Activated naive CD4-positive, alpha-beta T cell treated with Interleukin-2 at 50 U/mL for 16 hours (primary cell): Measurements from ENCODE around the gene ATF5.
A peak's percentile ranks its signal among the peaks of the same experiment; 100 is the strongest.

Source experiments
- DNase-seq: peaks from one replicate; pipeline ENCODE4 v3.0.0-alpha.2; 2020

The ATF5 gene, protein sequence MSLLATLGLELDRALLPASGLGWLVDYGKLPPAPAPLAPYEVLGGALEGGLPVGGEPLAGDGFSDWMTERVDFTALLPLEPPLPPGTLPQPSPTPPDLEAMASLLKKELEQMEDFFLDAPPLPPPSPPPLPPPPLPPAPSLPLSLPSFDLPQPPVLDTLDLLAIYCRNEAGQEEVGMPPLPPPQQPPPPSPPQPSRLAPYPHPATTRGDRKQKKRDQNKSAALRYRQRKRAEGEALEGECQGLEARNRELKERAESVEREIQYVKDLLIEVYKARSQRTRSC

DNA sequence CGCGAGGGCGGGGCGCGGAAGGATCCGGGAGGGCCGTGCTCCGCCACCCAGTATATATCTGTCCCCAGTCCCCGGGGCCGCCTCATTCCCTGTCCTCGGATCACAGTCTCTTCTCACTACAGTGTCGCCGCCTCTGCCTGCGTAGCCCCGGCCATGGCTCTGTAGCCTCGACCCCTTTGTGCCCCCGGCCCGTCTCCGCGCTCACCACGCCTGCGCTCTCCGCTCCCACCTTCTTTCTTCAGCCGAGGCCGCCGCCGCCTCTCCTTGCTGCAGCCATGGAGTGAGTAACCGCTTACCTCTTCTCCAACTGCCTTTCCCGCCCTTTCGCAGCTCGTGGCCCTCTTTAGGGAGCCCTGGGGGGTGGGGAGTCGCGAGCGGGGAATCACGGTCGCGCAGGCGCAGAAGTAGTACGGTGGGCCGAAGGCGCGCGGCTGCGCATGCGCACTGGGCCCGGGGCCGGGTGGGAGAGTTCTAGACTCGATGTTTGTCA is at the start of gene ATF5, which contains the start of gene NUP62:
Gene ATF5 (plus strand): TSS at position 85 of the 490 bp plus-strand sequence. CDS start 1,646 bp downstream, outside the sequence.
Gene NUP62 (minus strand): TSS at position 384 of the 490 bp plus-strand sequence. CDS start 19,697 bp downstream, outside the sequence.
- DNase-seq = peak; percentile 90

DNA sequence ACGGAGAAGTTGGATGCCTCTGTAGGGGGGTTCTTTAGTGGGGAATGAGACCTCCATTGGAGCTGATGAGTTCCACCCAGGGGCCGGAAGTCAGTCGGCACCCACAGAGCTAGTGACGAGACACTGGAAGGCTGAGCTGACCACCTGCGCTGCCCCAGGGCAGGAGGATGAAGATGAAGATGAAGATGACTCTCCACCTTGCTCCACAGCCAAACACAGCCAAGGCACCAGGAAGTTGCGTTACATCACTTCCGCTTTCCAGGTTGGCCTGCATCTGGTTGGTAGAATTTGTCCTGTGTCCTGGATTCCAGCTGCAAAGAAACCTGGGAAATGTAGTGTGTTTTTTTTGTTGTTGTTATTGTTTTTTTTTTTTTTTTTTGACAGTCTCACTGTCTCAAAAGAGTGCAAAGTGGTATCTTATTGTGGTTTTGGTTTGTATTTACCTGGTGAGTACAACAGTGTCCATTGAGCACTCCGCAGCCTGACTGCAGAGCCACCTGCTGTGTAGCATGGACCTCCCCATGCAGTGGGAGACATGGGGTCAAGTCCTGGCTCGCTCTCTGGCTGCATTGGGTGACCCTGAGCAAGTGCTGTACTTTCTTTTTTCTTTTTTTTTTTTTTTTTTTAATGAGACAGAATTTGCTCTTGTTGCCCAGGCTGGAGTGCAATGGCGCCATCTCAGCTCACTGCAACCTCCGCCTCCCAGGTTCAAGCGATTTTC is 49.6 kb upstream of the ATF5 start:
- no peak for DNase-seq

DNA sequence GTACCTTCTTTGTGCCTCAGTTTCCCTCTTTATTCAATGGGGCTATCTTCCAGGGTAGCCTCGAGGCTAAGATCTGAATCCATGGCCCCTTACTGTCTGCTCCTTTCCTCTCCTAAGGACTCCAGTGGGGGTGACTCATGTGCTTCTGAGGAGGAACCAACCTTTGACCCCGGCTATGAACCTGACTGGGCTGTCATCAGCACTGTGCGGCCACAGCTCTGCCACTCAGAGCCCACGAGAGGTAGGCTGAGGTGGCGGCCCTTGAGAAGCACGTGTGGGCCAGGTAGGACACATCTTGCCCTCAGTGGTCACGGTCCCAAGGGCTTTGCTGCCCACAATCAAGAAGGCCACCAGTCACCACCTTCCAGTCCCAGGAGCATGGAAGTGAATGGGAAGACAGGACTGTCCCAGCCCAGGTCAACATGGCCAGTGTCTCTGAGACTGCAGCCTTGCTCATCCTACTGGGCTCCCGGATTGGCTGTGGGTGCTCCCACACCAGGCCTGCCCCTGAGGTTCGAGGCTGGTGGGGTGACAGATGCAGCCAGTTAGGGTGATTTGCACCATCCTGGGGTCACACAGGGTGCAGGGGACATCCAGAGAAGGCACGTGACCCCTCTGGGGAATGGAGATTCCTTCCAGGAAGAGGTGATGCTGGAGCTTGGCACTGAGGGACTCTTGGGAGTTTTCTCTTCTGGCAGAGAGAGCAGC is 48.7 kb upstream of the ATF5 start:
- DNase-seq = no peak

DNA sequence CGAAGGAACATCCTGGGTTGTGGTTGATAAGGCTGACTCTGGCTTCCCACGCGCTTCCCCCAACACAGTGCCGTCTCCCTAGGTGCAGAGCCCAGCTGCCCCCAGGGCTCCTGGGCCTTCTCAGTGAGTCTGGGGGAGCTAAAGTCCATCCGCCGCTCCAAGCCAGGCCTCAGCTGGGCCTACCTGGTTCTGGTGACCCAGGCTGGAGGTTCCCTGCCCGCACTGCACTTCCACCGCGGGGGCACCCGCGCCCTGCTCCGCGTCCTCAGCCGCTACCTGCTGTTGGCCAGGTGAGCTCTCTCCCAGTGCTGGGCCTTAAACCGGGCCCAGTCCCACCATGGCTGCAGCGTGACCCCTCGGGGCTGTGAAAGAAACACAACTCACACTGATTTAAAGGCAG is 47.8 kb upstream of the ATF5 start:
- no peak for DNase-seq

- DNase-seq = no peak
Observed at GRCh38 chr19:49881672-49882394, 47.2 kb upstream of the ATF5 start.

DNA sequence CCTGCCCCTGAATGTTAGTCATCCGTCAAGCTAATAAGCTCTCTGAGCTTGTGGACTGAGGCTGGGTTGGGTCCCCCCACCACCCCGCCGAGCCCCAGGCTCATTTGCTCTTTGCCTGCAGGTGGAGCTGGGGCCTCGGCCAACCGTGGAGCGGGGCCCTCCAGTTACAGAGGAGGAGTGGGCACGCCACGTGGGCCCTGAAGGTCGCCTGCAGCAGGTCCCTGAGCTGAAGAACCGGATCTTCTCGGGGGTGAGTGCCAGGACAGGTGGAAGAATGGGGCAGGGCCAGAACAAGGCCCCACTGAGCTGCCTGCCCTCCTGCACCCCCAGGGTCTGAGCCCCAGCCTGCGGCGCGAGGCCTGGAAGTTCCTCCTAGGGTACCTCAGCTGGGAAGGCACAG is 46.4 kb upstream of the ATF5 start:
- no peak for DNase-seq

- no peak for DNase-seq
Observed at GRCh38 chr19:49883094-49883493, 45.9 kb upstream of the ATF5 start.

GRCh38 chr19:49884109-49884508 is 44.9 kb upstream of the ATF5 start:
- no peak for DNase-seq

GRCh38 chr19:49884760-49885159 is 44.2 kb upstream of the ATF5 start:
- no peak for DNase-seq

DNA sequence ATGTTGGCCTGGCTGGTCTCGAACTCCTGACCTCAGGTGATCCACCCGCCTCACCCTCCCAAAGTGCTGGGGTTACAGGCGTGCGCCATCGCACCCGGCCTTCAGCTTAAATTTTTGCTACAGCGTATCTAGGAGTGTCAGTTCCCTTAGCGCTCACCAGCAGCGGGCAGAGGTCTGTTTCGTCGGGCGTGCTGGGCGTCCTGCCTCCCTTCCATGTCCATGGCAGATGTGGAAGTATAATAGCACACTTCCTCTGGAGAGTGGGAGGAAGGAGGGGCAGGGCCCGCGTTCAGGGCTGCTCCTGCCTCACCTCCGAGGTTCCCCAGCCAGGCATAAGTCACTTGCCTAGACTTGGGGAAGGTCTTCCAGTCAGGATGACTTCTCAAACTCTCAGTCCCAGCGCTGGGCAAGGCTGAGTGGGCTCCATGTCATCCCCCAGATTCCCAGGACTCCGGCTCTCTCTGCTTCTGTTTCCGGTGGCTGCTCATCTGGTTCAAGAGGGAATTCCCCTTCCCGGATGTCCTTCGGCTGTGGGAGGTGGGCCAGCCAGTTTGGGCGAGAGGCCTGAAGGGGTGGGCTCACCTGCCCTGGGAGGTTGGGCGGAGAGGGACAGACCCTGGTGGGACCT is 41.9 kb upstream of the ATF5 start:
- no peak for DNase-seq

DNA sequence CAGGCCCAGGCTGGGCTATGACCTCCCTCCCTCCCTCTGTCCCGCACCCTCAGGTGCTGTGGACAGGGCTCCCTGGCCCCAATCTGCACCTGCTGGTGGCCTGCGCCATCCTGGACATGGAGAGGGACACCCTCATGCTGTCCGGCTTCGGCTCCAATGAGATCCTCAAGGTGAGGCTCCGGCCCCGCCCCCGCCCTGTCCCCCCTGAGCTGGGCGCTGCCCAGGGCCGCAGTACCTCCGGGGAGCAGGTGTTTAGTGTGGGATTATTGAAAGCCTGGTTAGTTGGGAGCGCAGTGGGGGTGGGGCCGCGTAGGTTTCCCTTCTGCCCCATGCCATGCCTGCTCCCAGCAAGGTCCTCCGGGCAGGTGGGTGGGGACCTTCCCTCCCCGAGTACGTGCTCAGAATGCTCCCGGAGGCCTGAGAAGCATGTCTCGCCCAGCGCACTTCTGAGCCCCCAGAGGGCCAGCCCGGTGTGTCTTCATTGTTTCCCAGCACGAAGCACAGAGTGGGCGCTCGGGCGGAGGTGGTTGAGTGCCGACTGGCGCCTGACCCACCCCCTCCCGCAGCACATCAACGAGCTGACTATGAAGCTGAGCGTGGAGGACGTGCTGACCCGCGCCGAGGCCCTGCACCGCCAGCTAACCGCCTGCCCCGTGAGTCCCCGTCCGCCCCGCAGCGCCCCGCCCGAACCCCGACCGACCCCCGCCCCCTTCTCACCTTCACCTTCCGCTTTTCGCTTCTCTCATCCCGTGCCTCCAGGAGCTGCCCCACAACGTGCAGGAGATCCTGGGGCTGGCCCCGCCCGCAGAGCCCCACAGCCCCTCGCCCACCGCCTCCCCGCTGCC is 41.1 kb upstream of the ATF5 start:
- no peak for DNase-seq

DNA sequence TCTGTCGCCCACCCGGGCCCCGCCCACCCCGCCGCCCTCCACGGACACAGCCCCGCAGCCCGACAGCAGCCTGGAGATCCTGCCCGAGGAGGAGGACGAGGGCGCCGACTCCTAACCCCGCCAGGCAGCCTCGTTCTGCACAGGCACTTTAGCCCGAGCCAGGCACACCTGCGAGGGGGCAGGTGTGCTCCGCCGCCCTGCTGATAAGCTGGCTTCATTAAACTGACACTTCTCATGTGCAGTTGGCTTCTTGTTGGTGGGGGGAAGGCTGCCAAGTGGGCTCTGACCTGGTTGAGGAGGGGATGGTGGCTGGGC is 40.5 kb upstream of the ATF5 start:
- no peak for DNase-seq

- DNase-seq = no peak
Observed at GRCh38 chr19:49889038-49889686, 39.8 kb upstream of the ATF5 start.

DNA sequence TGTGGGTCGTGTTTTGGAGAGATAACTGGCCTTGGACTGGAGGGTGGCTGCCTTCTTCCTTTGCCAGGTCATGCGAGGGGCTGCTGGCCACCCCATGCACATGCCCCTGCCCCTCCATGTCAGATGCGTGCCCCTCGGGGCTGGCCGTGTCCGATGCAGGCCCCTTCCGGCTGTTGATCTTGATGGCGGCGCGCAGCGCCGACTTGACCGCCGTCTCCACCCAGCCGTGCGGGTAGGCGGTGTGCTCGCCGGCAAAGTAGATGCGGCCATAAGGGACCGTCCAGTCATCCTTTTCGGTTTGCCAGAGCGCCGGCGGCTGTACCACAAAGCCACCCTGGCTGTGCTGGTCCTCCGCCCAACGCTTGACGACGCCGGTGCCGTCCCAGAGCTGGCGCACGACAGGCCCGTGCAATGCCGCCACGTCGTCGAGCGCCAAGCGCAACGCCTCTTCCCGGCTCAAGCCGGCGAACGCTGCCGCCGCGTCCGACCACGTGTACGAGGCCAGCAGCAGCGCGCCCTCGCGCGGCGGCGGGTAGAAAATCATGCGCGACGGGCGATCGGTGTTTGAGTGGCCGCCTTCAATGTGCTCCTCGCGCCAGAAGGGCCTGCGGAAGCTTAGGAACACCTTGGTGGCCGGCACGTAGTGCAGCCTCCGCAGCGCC is 39.2 kb upstream of the ATF5 start:
- DNase-seq = peak; percentile 77

DNA sequence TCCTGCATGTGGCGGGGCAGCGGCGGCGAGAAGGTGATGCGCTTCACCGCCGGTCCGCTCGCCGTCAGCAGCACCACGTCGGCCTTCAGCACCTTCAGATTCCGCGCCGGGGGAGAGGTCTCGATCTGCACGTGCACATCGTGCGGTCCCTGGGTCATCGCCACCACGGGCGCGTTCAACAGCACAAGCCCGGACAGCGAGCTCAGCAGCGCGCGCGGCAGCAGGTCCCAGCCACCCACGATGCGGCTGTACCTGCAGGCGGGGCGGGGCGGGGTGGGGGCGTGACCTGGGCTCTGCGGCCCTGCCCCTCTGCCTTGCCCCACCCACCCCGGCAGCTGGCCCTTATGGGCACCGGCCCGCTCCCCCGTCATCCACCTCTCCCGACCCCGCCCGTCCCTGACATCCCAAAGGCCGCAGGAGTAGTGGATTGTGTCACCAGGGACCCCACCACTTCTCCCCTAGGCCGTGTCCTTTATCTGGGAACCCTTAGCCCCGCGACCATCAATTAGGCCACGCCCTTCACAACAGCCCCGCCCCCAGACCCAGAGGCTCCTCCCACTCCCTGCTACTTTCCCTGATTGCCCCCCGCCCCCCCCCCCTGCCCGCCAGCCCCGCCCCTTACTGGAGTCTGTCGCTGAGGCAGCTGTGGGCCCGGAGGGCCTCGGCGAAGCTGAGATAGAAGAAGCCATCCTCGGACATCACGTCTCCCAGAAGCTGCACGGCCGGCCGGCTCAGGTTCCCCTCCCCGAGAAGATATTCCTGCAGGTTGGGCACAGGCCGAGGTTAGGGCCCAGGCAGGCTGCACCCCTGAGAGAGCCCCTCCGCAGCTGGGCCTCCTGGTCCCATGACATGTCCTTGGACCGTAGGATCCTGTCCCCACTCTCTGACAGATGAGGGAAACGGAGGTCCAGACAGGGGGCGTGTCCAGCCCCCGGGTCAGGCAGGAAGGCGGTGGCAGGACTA is 38.4 kb upstream of the ATF5 start:
- peak; percentile 72 for DNase-seq

DNA sequence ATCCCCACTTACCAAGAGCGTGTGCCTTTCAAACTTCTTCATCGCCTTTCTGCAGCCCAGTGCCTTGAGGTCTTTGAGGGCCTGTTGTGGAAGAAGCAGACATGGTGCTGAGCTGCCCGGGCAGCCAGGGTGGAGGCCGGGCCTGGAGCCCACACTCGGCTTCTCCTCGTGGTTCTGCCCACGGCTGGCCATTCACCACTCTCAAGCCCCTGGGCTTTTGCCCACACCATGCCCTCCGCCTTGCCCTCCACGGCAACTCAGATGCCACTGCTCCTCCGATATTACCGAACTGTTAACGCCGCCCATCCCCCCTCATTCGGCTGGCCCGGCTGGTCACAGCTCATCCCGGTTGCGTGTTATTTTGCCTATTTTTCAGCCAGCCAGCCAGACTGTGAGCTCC is 37.6 kb upstream of the ATF5 start:
- no peak for DNase-seq

- no peak for DNase-seq
Observed at GRCh38 chr19:49892716-49893115, 36.3 kb upstream of the ATF5 start.

- DNase-seq = peak; percentile 20
Observed at GRCh38 chr19:49894011-49894664, 34.9 kb upstream of the ATF5 start.
